Psoas muscle (tissue), 8 donors: Measurements from ENCODE around the gene TRAPPC5. TPM values are rescaled to one million over a fixed set of nuclear protein-coding genes. Genes with fewer than 3 reads are reported as not detected.

Source experiments
- ATAC-seq, 4 donors: fragments of 200-7000 bp; cut with Tn5 transposase; one replicate each; pipeline ENCODE4 v1.9.1; 2020; ENCODE audit warnings: moderate library complexity in 3 of 4, mild to moderate bottlenecking in 2 of 4
- DNase-seq, 2 donors: peaks; one replicate each; pipeline ENCODE4 v3.0.0-alpha.2; 2020
- H3K27ac ChIP-seq: fragments of 200-600 bp; one replicate; pipeline ENCODE4 v1.8.0; 2022
- H3K27me3 ChIP-seq, 3 donors: fragments of 200-600 bp in 1 of 3; one replicate each; pipeline versions ENCODE4 v1.6.1 to v1.8.0; 2013 to 2022; ENCODE audit warnings: low read length in 2 of 3, mild to moderate bottlenecking in 2 of 3, moderate library complexity in 1 of 3; ENCODE audit not compliant: insufficient read depth in 3 of 3
- H3K36me3 ChIP-seq, 2 donors: fragments of 200-600 bp in 1 of 2; one replicate each; pipeline versions ENCODE4 v1.6.1 to v1.8.0; 2013 to 2022; ENCODE audit warnings: low read depth in 1 of 2, mild to moderate bottlenecking in 1 of 2, moderate library complexity in 1 of 2; ENCODE audit not compliant: insufficient read depth in 1 of 2
- H3K4me1 ChIP-seq: fragments of 200-600 bp; one replicate; pipeline ENCODE4 v1.8.0; 2022
- H3K4me3 ChIP-seq: fragments of 200-600 bp; one replicate; pipeline ENCODE4 v1.8.0; 2022; ENCODE audit warnings: mild to moderate bottlenecking
- H3K9me3 ChIP-seq: fragments of 200-600 bp; one replicate; pipeline ENCODE4 v1.8.0; 2022
- CTCF ChIP-seq: fragments of 200-600 bp; IDR thresholded peaks from one replicate; pipeline ENCODE4 v1.8.0; 2022; ENCODE audit warnings: antibody characterized with exemption
- WGBS, 3 donors: extraction: QIAGEN DNeasy Blood & Tissue Kit; methylation state at CpG; one replicate each; pipeline versions ENCODE4 v1.1.6 to v1.1.7; 2013; 5-methylcytosine and 5-hydroxymethylcytosine counted together
- intact Hi-C, 2 donors: fragments of 100-400 bp; cut with DNase I; formaldehyde crosslinking; loops; one replicate each; pipeline versions ENCODE4 v1.11.0 to v1.14.2; 2022
- polyA plus RNA-seq, 3 donors: library from polyadenylated mRNA; stranded (reverse); fragments of 200-250 nt; gene quantifications; one replicate each; pipeline ENCODE4 v1.2.3, GENCODE V29; 2013
- total RNA-seq, 4 donors: library from RNA; stranded (reverse); fragmentation: NEBNext Ultra II Directional in 2 of 4; extraction: Animal tissue kit (Norgen Biotek cat#: 25700) in 2 of 4; gene quantifications; one replicate each; pipeline versions ENCODE4 v1.2.1 to v1.2.4, GENCODE V29; 2021 to 2023
- donor health status: healthy with polysubstance abuse.
- donor health status: DM: no; HTN: no; CAD: no; lungs with moderate emphysema.
- donor health status: Bipolar disorder and iron deficiency.
- donor health status: healthy.
- donor health status: DM: yes; HTN: yes; CAD: no.
- donor health status: DM: no; HTN: no; CAD: no.
- donor health status: DM: no; HTN: no; CAD: no.
- donor health status: DM: yes; HTN: yes; CAD: no.

Gene TRAPPC5
- total and polyA plus RNA-seq, 7 donors, result 40.6 to 164 (median 101) TPM

GRCh38 chr19:7697721-7698287 lies 17.2 kb downstream of the TRAPPC5 start:
- no peaks in the 10 kb centered on the region for H3K36me3 ChIP-seq
- intact Hi-C loops, result no loop called here
- H3K27me3 ChIP-seq, result peaks cover 0 to 34% (median 9%) of the 10 kb centered on the region in 3 donors
- no peak for ATAC-seq
- WGBS, 3 donors, result 63 to 71% (median 70%) methylated on average over 10 of the region's 10 CpGs
- no peaks in the 10 kb centered on the region for H3K4me1 ChIP-seq
- H3K27ac ChIP-seq, result no peak overlapping the region
- H3K4me3 ChIP-seq, result no peak overlapping the region
- no peak for DNase-seq
- TF ChIP-seq CTCF, result no peak
- H3K9me3 ChIP-seq, result no peaks in the 10 kb centered on the region

DNA sequence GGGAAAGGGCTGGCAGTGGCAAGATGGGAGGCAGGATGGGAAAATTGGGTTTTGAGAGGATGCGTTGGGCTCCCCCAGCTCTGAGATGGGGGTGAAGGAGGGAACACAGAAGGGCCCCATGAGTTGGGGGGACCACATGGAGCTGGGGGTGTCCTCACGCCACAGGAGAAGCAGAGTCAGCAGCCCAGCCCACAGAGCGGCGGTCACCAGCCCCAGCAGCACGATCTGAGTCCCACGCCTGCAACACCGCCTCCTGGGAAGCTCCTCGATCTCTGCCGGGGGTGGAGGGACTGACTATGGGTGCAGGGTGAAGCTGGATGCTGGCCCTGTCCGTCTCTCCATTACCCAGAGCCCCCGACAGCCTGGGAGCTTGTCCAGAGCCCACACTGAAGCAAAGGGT lies 17.9 kb downstream of the TRAPPC5 start:
- Histone ChIP-seq H3K4me1 (no peaks in the 10 kb centered on the region), H3K27ac (no peak overlapping the region), H3K9me3 (no peaks in the 10 kb centered on the region), H3K4me3 (no peak overlapping the region), H3K36me3 (no peaks in the 10 kb centered on the region), H3K27me3 (peaks cover 0 to 39% (median 9%) of the 10 kb centered on the region in 3 donors)
- no peak for TF ChIP-seq CTCF
- WGBS, 3 donors, result 15 to 22% (median 18%) methylated on average over 11 of the region's 11 CpGs
- no peak for DNase-seq
- no peak for ATAC-seq
- intact Hi-C loops, result no loop called here

DNA sequence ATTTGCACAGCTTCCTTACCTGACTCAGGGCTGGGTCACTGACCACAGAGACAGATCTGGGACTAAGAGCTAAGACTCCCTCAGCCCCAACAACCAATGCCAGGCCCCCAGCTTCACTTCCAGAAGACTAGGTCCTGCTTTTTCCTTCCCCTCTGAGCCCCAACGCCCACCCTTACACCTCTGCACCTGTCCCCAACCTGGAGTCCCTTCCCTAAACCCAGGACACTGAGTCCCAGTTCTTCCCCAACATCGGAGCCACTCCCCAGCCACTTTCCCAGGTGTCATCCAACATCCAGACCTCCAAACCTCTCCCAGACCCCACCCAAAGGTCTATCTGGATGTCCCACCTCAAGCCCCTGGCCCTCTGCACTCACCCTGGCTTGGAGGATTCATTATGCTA lies 18.4 kb downstream of the TRAPPC5 start:
- no peak overlapping the region for H3K27ac ChIP-seq
- no peak overlapping the region for H3K4me3 ChIP-seq
- no peak for ATAC-seq
- TF ChIP-seq CTCF, result no peak
- DNase-seq, result no peak
- 28 to 36% (median 35%) methylated on average over 2 of the region's 2 CpGs for WGBS, 3 donors
- intact Hi-C loops, result no loop called here
- H3K9me3 ChIP-seq, result no peaks in the 10 kb centered on the region
- peaks cover 0 to 39% (median 9%) of the 10 kb centered on the region in 3 donors for H3K27me3 ChIP-seq
- no peaks in the 10 kb centered on the region for H3K4me1 ChIP-seq
- no peaks in the 10 kb centered on the region for H3K36me3 ChIP-seq

DNA sequence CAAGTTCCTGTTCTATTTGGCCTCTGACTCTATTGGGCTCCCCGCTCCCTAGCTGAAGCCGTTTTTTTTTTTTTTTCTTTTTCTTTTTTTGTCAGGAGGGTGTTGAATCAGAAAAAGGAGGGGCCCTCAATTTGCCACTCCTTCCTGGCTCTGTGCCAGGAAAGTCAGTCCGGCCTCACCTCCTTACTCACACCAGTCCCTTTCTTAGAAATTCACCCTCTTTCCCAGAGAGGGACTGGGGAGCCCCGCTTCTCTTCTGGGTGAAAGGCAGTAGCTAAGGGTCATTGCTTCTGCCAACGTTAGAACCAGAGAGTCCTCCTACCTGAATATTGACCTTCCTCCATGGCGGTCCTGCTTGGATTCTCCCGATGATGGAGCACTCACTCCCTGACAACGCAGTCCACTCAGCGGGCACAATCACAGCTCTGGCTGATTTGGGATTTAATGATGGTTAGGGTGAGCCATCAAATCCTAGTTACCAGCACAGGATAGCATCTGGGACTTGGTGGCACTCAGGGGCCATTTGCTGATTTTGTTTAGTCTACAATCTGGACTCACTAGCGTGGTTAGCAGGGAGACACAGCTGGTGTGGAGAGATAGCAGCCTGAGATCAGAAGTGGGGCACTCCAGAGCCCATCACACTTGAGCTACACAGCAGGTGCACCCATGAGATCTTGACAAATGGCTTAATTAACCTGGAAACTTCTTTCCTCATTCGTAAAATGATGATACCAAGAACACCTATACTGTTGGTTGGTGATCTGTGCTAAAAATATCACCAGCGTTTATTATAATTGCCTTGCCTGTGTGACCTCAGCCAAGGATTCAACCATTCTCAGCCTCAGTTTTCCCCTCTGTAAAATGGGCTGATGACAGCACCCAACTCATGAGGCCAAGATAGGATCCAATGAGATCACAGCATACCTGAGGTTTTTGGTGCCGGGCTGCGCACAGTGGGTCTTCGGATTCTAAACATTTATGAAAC lies 19.1 kb downstream of the TRAPPC5 start:
- H3K4me3 ChIP-seq, result no peak overlapping the region
- no peaks in the 10 kb centered on the region for H3K9me3 ChIP-seq
- TF ChIP-seq CTCF, result no peak
- no peak overlapping the region for H3K27ac ChIP-seq
- H3K4me1 ChIP-seq, result no peaks in the 10 kb centered on the region
- DNase-seq, result no peak
- H3K36me3 ChIP-seq, result no peaks in the 10 kb centered on the region
- WGBS, 3 donors, result 56 to 58% (median 57%) methylated on average over 15 of the region's 15 CpGs
- ATAC-seq, result no peak
- intact Hi-C loops, result no loop called here
- H3K27me3 ChIP-seq, result peaks cover 0 to 39% (median 9%) of the 10 kb centered on the region in 3 donors
